GM12878 (cell line): Measurements from ENCODE around the gene PPP1R9B. TPM values are rescaled to one million over a fixed set of nuclear protein-coding genes. Genes with fewer than 3 reads are reported as not detected.

Experiments
- ASH2L ChIP-seq: fragments of 300-600, 200-600 bp; sonication (generic); IDR thresholded peaks from 2 replicates; pipeline ENCODE4 v1.6.1; 2017; ENCODE audit warnings: low read depth, mild to moderate bottlenecking, borderline replicate concordance
- FOXK2 ChIP-seq: fragments of 450-650 bp; IDR thresholded peaks from 2 replicates; pipeline ENCODE4 v1.6.1; 2017; ENCODE audit warnings: mild to moderate bottlenecking, moderate library complexity
- SMC3 ChIP-seq: IDR thresholded peaks from 2 replicates; pipeline ENCODE4 v1.6.1; 2011; ENCODE audit warnings: low read length, improper control_type of control experiment, borderline replicate concordance
- SPI1 ChIP-seq: IDR thresholded peaks from 2 replicates; pipeline ENCODE4 v1.6.1; 2011; ENCODE audit warnings: low read depth, mild to moderate bottlenecking, low read length, moderate library complexity, borderline replicate concordance; ENCODE audit not compliant: insufficient read depth
- WRNIP1 ChIP-seq: IDR thresholded peaks from 2 replicates; pipeline ENCODE4 v1.6.1; 2011; ENCODE audit warnings: low read depth, low read length, improper control_type of control experiment, borderline replicate concordance
- ZZZ3 ChIP-seq: IDR thresholded peaks from 2 replicates; pipeline ENCODE4 v1.6.1; 2011; ENCODE audit warnings: low read depth; ENCODE audit not compliant: control insufficient read depth, insufficient read length
- polyA plus RNA-seq, 11 experiments: library from polyadenylated mRNA; depleted of rRNA in 4 of 11; unstranded in 6 of 11; stranded (reverse) in 5 of 11; fragments of >200 nt; fragmentation: Nextera tagmentation in 4 of 11; fragmentation: Illumina TruSeq in 1 of 11; extraction: Ambion mirVana in 4 of 11; extraction: Trizol in 1 of 11; gene quantifications; 1 replicate in 1 of 11; 2 replicates in 10 of 11; pipeline versions ENCODE4 v1.2.1 to v1.2.3, GENCODE V29; 2011 to 2016; ENCODE audit warnings: inconsistent platforms in 2 of 11, missing spikeins in 2 of 11, low read depth in 1 of 11
- total RNA-seq, 4 experiments: library from RNA; depleted of rRNA in 3 of 4; stranded (reverse); fragments of >200 nt in 3 of 4; fragmentation: Illumina TruSeq in 1 of 4; extraction: Trizol in 1 of 4; gene quantifications; 2 replicates each; pipeline versions ENCODE4 v1.2.1 to v1.2.3, GENCODE V29; 2013 to 2021
- TF ChIP-seq, protein P1 (sequence below): fragments of 150-350 bp; IDR thresholded peaks from 2 replicates; pipeline ENCODE4 v1.6.1; 2014; ENCODE audit warnings: mild to moderate bottlenecking, low read depth, low read length
- TF ChIP-seq, protein P2 (sequence below): fragments of 450-650 bp; IDR thresholded peaks from 2 replicates; pipeline ENCODE4 v1.6.1; 2017; ENCODE audit warnings: mild to moderate bottlenecking, moderate library complexity
- TF ChIP-seq, protein P3 (sequence below): IDR thresholded peaks from 2 replicates; pipeline ENCODE4 v1.6.1; 2011; ENCODE audit warnings: borderline replicate concordance, low read depth, mild to moderate bottlenecking, moderate library complexity, low read length; ENCODE audit not compliant: insufficient read depth, poor library complexity, severe bottlenecking
- TF ChIP-seq, protein P4 (sequence below): fragments of 450-650 bp; IDR thresholded peaks from 2 replicates; pipeline ENCODE4 v1.6.1; 2017; ENCODE audit warnings: mild to moderate bottlenecking, moderate library complexity

Gene PPP1R9B
- total and polyA plus RNA-seq, 10 of the 15 experiments (the other 5 are each of a cell fraction or from before 2014, with no cell fraction given) = 0.20 to 107 (median 37.5) TPM

DNA sequence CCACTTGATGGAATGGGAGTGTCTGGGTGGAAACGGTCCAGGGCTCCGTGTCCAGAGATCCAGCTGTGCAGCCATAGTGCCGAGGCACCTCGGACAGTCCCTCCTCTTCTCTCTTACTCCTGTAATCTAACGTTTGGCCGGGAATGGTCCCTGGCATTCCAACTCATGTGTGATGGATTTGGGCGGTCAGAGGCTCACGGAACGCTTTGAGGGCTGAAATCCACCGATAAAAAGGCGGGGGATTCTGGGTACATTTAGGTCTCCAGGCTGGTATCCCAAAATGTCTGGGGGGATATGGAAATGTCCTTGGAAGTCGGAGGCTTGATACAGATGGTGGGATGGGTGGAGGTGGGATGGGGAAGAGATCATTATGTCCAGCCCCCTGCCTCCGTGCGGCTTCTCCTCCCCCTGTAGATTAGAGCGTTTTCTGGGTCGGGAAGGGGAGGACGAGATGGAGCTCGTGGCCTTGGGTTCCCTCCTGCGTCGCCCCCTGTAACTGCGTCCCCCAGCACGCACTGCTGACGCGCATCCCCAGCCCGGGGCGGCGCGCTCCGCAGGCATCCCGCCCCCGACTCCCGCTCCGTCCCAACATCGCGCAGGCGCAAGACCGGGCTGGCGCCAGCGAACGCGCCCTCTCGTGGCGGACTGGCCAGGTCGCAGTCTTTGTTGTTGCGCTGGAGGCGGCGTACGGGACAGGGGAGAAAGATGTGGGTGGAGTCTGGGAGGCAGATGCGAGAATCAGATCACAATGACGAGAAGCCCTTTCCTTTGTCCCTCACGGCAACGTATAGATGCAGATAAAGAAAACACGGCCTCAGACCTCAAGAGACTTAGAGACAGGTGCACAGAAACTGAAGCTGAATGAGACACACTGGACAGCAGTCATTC is 10.8 kb upstream of the PPP1R9B start (continued):
- TF ChIP-seq FOXK2 (no peak), SMC3 (peak; percentile 93), ASH2L (no peak), ZZZ3 (no peak), SPI1 (no peak), WRNIP1 (no peak)
- TF ChIP-seq, protein P1, sequence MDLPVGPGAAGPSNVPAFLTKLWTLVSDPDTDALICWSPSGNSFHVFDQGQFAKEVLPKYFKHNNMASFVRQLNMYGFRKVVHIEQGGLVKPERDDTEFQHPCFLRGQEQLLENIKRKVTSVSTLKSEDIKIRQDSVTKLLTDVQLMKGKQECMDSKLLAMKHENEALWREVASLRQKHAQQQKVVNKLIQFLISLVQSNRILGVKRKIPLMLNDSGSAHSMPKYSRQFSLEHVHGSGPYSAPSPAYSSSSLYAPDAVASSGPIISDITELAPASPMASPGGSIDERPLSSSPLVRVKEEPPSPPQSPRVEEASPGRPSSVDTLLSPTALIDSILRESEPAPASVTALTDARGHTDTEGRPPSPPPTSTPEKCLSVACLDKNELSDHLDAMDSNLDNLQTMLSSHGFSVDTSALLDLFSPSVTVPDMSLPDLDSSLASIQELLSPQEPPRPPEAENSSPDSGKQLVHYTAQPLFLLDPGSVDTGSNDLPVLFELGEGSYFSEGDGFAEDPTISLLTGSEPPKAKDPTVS = peak; percentile 33; the same call in 1 of the 2 replicates
- TF ChIP-seq, protein P2, sequence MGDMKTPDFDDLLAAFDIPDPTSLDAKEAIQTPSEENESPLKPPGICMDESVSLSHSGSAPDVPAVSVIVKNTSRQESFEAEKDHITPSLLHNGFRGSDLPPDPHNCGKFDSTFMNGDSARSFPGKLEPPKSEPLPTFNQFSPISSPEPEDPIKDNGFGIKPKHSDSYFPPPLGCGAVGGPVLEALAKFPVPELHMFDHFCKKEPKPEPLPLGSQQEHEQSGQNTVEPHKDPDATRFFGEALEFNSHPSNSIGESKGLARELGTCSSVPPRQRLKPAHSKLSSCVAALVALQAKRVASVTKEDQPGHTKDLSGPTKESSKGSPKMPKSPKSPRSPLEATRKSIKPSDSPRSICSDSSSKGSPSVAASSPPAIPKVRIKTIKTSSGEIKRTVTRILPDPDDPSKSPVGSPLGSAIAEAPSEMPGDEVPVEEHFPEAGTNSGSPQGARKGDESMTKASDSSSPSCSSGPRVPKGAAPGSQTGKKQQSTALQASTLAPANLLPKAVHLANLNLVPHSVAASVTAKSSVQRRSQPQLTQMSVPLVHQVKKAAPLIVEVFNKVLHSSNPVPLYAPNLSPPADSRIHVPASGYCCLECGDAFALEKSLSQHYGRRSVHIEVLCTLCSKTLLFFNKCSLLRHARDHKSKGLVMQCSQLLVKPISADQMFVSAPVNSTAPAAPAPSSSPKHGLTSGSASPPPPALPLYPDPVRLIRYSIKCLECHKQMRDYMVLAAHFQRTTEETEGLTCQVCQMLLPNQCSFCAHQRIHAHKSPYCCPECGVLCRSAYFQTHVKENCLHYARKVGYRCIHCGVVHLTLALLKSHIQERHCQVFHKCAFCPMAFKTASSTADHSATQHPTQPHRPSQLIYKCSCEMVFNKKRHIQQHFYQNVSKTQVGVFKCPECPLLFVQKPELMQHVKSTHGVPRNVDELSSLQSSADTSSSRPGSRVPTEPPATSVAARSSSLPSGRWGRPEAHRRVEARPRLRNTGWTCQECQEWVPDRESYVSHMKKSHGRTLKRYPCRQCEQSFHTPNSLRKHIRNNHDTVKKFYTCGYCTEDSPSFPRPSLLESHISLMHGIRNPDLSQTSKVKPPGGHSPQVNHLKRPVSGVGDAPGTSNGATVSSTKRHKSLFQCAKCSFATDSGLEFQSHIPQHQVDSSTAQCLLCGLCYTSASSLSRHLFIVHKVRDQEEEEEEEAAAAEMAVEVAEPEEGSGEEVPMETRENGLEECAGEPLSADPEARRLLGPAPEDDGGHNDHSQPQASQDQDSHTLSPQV = peak; percentile 49; the same call in 1 of the 2 replicates
- TF ChIP-seq, protein P3, sequence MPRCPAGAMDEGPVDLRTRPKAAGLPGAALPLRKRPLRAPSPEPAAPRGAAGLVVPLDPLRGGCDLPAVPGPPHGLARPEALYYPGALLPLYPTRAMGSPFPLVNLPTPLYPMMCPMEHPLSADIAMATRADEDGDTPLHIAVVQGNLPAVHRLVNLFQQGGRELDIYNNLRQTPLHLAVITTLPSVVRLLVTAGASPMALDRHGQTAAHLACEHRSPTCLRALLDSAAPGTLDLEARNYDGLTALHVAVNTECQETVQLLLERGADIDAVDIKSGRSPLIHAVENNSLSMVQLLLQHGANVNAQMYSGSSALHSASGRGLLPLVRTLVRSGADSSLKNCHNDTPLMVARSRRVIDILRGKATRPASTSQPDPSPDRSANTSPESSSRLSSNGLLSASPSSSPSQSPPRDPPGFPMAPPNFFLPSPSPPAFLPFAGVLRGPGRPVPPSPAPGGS = peak; percentile 11
- TF ChIP-seq, protein P4, sequence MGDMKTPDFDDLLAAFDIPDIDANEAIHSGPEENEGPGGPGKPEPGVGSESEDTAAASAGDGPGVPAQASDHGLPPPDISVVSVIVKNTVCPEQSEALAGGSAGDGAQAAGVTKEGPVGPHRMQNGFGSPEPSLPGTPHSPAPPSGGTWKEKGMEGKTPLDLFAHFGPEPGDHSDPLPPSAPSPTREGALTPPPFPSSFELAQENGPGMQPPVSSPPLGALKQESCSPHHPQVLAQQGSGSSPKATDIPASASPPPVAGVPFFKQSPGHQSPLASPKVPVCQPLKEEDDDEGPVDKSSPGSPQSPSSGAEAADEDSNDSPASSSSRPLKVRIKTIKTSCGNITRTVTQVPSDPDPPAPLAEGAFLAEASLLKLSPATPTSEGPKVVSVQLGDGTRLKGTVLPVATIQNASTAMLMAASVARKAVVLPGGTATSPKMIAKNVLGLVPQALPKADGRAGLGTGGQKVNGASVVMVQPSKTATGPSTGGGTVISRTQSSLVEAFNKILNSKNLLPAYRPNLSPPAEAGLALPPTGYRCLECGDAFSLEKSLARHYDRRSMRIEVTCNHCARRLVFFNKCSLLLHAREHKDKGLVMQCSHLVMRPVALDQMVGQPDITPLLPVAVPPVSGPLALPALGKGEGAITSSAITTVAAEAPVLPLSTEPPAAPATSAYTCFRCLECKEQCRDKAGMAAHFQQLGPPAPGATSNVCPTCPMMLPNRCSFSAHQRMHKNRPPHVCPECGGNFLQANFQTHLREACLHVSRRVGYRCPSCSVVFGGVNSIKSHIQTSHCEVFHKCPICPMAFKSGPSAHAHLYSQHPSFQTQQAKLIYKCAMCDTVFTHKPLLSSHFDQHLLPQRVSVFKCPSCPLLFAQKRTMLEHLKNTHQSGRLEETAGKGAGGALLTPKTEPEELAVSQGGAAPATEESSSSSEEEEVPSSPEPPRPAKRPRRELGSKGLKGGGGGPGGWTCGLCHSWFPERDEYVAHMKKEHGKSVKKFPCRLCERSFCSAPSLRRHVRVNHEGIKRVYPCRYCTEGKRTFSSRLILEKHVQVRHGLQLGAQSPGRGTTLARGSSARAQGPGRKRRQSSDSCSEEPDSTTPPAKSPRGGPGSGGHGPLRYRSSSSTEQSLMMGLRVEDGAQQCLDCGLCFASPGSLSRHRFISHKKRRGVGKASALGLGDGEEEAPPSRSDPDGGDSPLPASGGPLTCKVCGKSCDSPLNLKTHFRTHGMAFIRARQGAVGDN = 0 out of 2 replicates have a peak, but pooled peaks have one; percentile 43
- TF ChIP-seq, all 136 proteins: peak for 41
